ENCODE results near the gene FSTL5.

The FSTL5 gene

DNA sequence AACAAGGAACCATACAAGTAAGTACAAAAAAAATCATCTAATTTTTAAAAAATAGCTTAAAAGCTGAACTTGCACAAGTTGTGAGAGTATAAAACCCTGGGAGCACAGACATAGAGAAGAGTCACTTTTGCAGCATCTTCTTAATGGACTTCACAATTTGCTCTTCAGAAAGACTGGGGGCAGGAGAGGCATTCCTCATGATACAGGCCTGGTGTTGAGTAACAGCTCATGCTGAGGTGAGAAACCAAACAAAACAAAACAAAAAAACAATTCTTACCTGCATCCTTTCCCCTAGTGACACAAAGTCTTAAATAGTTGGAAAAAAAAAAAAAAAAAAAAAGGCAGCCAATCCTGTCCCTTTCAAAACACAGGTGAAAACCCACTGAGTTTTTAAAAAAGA lies 562.8 kb downstream of the FSTL5 start:
- no peak for TF ChIP-seq EZH2phosphoT487 (conservative IDR thresholded peaks at IDR 0.05; ENCODE audit: low read length)
- TF ChIP-seq, protein P1, sequence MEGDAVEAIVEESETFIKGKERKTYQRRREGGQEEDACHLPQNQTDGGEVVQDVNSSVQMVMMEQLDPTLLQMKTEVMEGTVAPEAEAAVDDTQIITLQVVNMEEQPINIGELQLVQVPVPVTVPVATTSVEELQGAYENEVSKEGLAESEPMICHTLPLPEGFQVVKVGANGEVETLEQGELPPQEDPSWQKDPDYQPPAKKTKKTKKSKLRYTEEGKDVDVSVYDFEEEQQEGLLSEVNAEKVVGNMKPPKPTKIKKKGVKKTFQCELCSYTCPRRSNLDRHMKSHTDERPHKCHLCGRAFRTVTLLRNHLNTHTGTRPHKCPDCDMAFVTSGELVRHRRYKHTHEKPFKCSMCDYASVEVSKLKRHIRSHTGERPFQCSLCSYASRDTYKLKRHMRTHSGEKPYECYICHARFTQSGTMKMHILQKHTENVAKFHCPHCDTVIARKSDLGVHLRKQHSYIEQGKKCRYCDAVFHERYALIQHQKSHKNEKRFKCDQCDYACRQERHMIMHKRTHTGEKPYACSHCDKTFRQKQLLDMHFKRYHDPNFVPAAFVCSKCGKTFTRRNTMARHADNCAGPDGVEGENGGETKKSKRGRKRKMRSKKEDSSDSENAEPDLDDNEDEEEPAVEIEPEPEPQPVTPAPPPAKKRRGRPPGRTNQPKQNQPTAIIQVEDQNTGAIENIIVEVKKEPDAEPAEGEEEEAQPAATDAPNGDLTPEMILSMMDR (IDR thresholded peaks at IDR 0.05; ENCODE audit: insufficient read depth, low read length, poor library complexity, severe bottlenecking) = no peak
- Histone ChIP-seq H3K9me2 (replicated peaks; ENCODE audit: insufficient read depth, low read length) (no peaks in the 10 kb centered on the region), H3K36me3 (ENCODE audit: low read length) (no peaks in the 10 kb centered on the region), H2AFZ (ENCODE audit: low read depth, low read length, severe bottlenecking) (no peak overlapping the region), H3K9me3 (ENCODE audit: insufficient read depth, low read length) (no peaks in the 10 kb centered on the region), H3K4me3 (ENCODE audit: insufficient read depth, low read length, poor library complexity, severe bottlenecking) (no peak overlapping the region), H3K79me2 (ENCODE audit: insufficient read depth, low read length) (no peaks in the 10 kb centered on the region), H3K9ac (ENCODE audit: low read length) (no peak overlapping the region), H4K20me1 (ENCODE audit: low read depth, low read length) (no peaks in the 10 kb centered on the region), H3F3A (ENCODE audit: insufficient read depth) (no peaks in the 10 kb centered on the region), H3K27ac (ENCODE audit: low read depth, low read length) (no peak overlapping the region), H3K4me2 (ENCODE audit: low read depth, low read length, poor library complexity, severe bottlenecking) (no peak overlapping the region), H3K27me3 (ENCODE audit: low read length) (no peaks in the 10 kb centered on the region)

DNA sequence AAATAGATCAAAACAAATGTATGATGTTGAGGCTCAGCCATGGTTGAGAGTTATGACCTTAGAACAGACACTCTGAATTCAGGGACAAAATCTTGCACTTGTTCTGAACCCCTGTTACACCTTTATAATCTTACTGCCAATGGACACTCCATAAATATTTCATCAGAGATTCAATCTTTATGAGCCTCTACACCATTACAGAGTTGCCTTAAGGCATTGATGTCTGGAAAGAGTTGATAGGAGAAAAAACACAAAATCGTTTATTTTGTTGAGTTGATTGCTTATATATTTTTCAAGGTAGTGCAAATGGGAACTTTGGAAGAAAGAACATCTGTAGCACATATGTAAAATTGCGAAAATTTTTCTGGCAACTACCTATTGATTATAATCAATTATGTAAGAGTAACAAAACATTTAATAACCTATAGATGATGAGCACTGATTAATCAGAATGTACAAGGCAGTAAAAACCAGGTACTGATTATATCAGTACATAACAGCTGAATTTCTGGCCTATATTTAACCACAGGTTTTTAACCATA lies 568.5 kb downstream of the FSTL5 start:
- TF ChIP-seq, protein P1 (IDR thresholded peaks at IDR 0.05; ENCODE audit: insufficient read depth, low read length, poor library complexity, severe bottlenecking) = no peak
- no peak for TF ChIP-seq EZH2phosphoT487 (conservative IDR thresholded peaks at IDR 0.05; ENCODE audit: low read length)
- Histone ChIP-seq H3K9ac (ENCODE audit: low read length) (no peak overlapping the region), H3K27me3 (ENCODE audit: low read length) (no peaks in the 10 kb centered on the region), H3K27ac (ENCODE audit: low read depth, low read length) (no peak overlapping the region), H3K9me3 (ENCODE audit: insufficient read depth, low read length) (no peaks in the 10 kb centered on the region), H3K4me2 (ENCODE audit: low read depth, low read length, poor library complexity, severe bottlenecking) (no peak overlapping the region), H3K36me3 (ENCODE audit: low read length) (no peaks in the 10 kb centered on the region), H3K79me2 (ENCODE audit: insufficient read depth, low read length) (no peaks in the 10 kb centered on the region), H3K4me3 (ENCODE audit: insufficient read depth, low read length, poor library complexity, severe bottlenecking) (no peak overlapping the region), H3K9me2 (replicated peaks; ENCODE audit: insufficient read depth, low read length) (no peaks in the 10 kb centered on the region), H2AFZ (ENCODE audit: low read depth, low read length, severe bottlenecking) (no peak overlapping the region), H3F3A (ENCODE audit: insufficient read depth) (no peaks in the 10 kb centered on the region), H4K20me1 (ENCODE audit: low read depth, low read length) (no peaks in the 10 kb centered on the region)

DNA sequence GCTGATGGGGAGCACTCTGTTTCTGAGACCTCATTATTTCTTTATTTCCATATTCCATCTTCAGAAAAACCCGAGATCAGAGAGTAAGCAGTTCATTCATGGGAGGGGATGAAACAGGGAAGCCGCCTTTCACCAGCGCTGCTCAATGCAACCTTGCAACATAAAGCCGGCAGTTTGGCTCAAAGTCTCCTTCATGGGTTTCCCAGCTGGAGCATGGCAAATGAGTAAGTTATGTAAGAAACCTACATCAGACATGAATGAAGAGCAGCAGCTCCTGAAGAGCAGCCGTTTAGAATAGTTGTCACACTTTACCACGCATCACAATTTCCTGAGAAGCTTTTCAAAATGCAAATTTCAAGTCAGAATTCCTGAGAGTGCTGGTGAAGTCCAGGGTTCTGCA lies 578.8 kb downstream of the FSTL5 start:
- H3K79me2 ChIP-seq (ENCODE audit: insufficient read depth, low read length) = no peaks in the 10 kb centered on the region
- TF ChIP-seq, protein P1 (IDR thresholded peaks at IDR 0.05; ENCODE audit: insufficient read depth, low read length, poor library complexity, severe bottlenecking) = no peak
- no peak for TF ChIP-seq EZH2phosphoT487 (conservative IDR thresholded peaks at IDR 0.05; ENCODE audit: low read length)
- H3K36me3 ChIP-seq (ENCODE audit: low read length) = no peaks in the 10 kb centered on the region
- no peaks in the 10 kb centered on the region for H3K9me2 ChIP-seq (replicated peaks; ENCODE audit: insufficient read depth, low read length)
- no peak overlapping the region for H3K4me3 ChIP-seq (ENCODE audit: insufficient read depth, low read length, poor library complexity, severe bottlenecking)
- H3K27ac ChIP-seq (ENCODE audit: low read depth, low read length) = no peak overlapping the region
- H3K27me3 ChIP-seq (ENCODE audit: low read length) = no peaks in the 10 kb centered on the region
- H4K20me1 ChIP-seq (ENCODE audit: low read depth, low read length) = no peaks in the 10 kb centered on the region
- no peak overlapping the region for H3K9ac ChIP-seq (ENCODE audit: low read length)
- no peak overlapping the region for H3K4me2 ChIP-seq (ENCODE audit: low read depth, low read length, poor library complexity, severe bottlenecking)
- H2AFZ ChIP-seq (ENCODE audit: low read depth, low read length, severe bottlenecking) = no peak overlapping the region
- H3K9me3 ChIP-seq (ENCODE audit: insufficient read depth, low read length) = no peaks in the 10 kb centered on the region
- no peaks in the 10 kb centered on the region for H3F3A ChIP-seq (ENCODE audit: insufficient read depth)

Measured in SU-DHL-6 (cell line).